Stimulated activated CD4-positive, alpha-beta T cell treated with anti-CD3 and anti-CD28 coated beads, Interleukin-15, amount 100 ng/mL, for 48 hours (primary cell): ENCODE measurements around the gene SNX8.

Experiments
- DNase-seq, 2 donors: peaks; one replicate each; pipeline ENCODE4 v3.0.0-alpha.2; 2020; ENCODE audit warnings: low read depth in 2 of 2

Gene SNX8

GRCh38 chr7:2261611-2262010 is 52.6 kb downstream of the SNX8 start:
- no peak for DNase-seq

GRCh38 chr7:2260820-2261219 is 53.4 kb downstream of the SNX8 start:
- DNase-seq, result no peak

- no peak for DNase-seq
Measured at GRCh38 chr7:2259480-2259879, 54.8 kb downstream of the SNX8 start.

- no peak for DNase-seq
Measured at GRCh38 chr7:2258661-2259365, 55.4 kb downstream of the SNX8 start.

- no peak for DNase-seq
Measured at GRCh38 chr7:2257651-2258050, 56.6 kb downstream of the SNX8 start.

GRCh38 chr7:2257046-2257551 is 57.1 kb downstream of the SNX8 start:
- DNase-seq, result no peak

- DNase-seq, result no peak
Measured at GRCh38 chr7:2256306-2257045, 57.8 kb downstream of the SNX8 start.

GRCh38 chr7:2255145-2256139 is 58.8 kb downstream of the SNX8 start:
- DNase-seq, result no peak

- no peak for DNase-seq
Measured at GRCh38 chr7:2254429-2255144, 59.7 kb downstream of the SNX8 start.

GRCh38 chr7:2253525-2254244 is 60.6 kb downstream of the SNX8 start:
- no peak for DNase-seq

- DNase-seq, result no peak
Measured at GRCh38 chr7:2253021-2253420, 61.2 kb downstream of the SNX8 start.

- DNase-seq, result no peak
Measured at GRCh38 chr7:2251841-2252771, 62.1 kb downstream of the SNX8 start.

- DNase-seq, result no peak
Measured at GRCh38 chr7:2251381-2251780, 62.9 kb downstream of the SNX8 start.

- DNase-seq, result no peak
Measured at GRCh38 chr7:2249744-2250323, 64.4 kb downstream of the SNX8 start.

- no peak for DNase-seq
Measured at GRCh38 chr7:2248984-2249694, 65.1 kb downstream of the SNX8 start.

GRCh38 chr7:2247141-2247995 is 66.9 kb downstream of the SNX8 start:
- DNase-seq, result no peak

- DNase-seq, result no peak
Measured at GRCh38 chr7:2245883-2246675, 68.2 kb downstream of the SNX8 start.
